Uterus (tissue), 4 donors: Measurements from ENCODE around the gene SLC38A8. TPM values are rescaled to one million over a fixed set of nuclear protein-coding genes. Genes with fewer than 3 reads are reported as not detected.

Experiments
- DNase-seq, 2 donors: peaks; one replicate each; pipeline ENCODE4 v3.0.0-alpha.2; 2019 to 2020
- H3K27ac ChIP-seq, 2 donors: fragments of 200-600 bp; sonication (generic); 1 replicate in 1 of 2; 2 replicates in 1 of 2; pipeline ENCODE4 v1.5.1; 2016 to 2018
- H3K27me3 ChIP-seq, 2 donors: fragments of 200-600 bp; sonication (generic); one replicate each; pipeline ENCODE4 v1.5.1; 2018 to 2019; ENCODE audit warnings: control low read depth in 1 of 2
- H3K36me3 ChIP-seq, 2 donors: fragments of 200-600 bp; sonication (generic); one replicate each; pipeline ENCODE4 v1.5.1; 2019; ENCODE audit warnings: control low read depth in 1 of 2
- H3K4me1 ChIP-seq, 2 donors: fragments of 200-600 bp; sonication (generic); one replicate each; pipeline ENCODE4 v1.5.1; 2018 to 2019; ENCODE audit warnings: control low read depth in 1 of 2
- H3K4me3 ChIP-seq, 2 donors: fragments of 200-600 bp; sonication (generic); 1 replicate in 1 of 2; 2 replicates in 1 of 2; pipeline ENCODE4 v1.5.1; 2018 to 2019; ENCODE audit warnings: mild to moderate bottlenecking in 1 of 2
- H3K9me3 ChIP-seq, 2 donors: fragments of 200-600 bp; sonication (generic); one replicate each; pipeline ENCODE4 v1.5.1; 2019; ENCODE audit warnings: control low read depth in 1 of 2
- CTCF ChIP-seq, 4 experiments: fragments of 200-600 bp in 2 of 4; fragments of 450-650 bp in 2 of 4; sonication (generic) in 2 of 4; IDR thresholded peaks; one replicate each; pipeline ENCODE4 v1.5.1; 2016 to 2019; ENCODE audit warnings: antibody characterized with exemption in 4 of 4, mild to moderate bottlenecking in 2 of 4, moderate library complexity in 1 of 4
- POLR2A ChIP-seq, 2 donors: fragments of 450-650 bp; IDR thresholded peaks; one replicate each; pipeline ENCODE4 v1.6.1; 2016; ENCODE audit warnings: antibody characterized with exemption in 2 of 2, mild to moderate bottlenecking in 1 of 2, moderate library complexity in 1 of 2
- intact Hi-C: fragments of 100-400 bp; cut with DNase I; formaldehyde crosslinking; loops from one replicate; pipeline ENCODE4 v1.15.1; 2023; ENCODE audit warnings: low total_unique reads
- total RNA-seq, 4 donors: library from RNA; depleted of rRNA in 3 of 4; stranded (reverse); fragments of >200 nt in 3 of 4; gene quantifications; one replicate each; pipeline versions ENCODE4 v1.1.0 to v1.2.4, GENCODE V29; 2014 to 2023
- donor health status: DM: yes; HTN: yes; CAD: no.

The SLC38A8 gene
- total RNA-seq, 4 donors from 2014 or later: 1.3 TPM; not detected in 3

- H3K27me3 ChIP-seq: no peaks in the 10 kb centered on the region
- no peaks in the 10 kb centered on the region for H3K36me3 ChIP-seq
- DNase-seq: no peak
- no peak overlapping the region for H3K27ac ChIP-seq
- H3K4me3 ChIP-seq: no peak overlapping the region
- no peaks in the 10 kb centered on the region for H3K4me1 ChIP-seq
- H3K9me3 ChIP-seq: no peaks in the 10 kb centered on the region
- TF ChIP-seq POLR2A (IDR thresholded peaks at IDR 0.05) (no peak), CTCF (IDR thresholded peaks at IDR 0.05) (no peak)
- intact Hi-C loops: no loop called here
Measured at GRCh38 chr16:83994703-83995102, 47.9 kb downstream of the SLC38A8 start.

- Histone ChIP-seq H3K4me1 (no peaks in the 10 kb centered on the region), H3K9me3 (no peaks in the 10 kb centered on the region), H3K36me3 (no peaks in the 10 kb centered on the region), H3K27ac (no peak overlapping the region), H3K4me3 (no peak overlapping the region), H3K27me3 (no peaks in the 10 kb centered on the region)
- DNase-seq: no peak
- intact Hi-C loops: no loop called here
- TF ChIP-seq POLR2A (IDR thresholded peaks at IDR 0.05): no peak
- TF ChIP-seq CTCF (IDR thresholded peaks at IDR 0.05): no peak
Measured at GRCh38 chr16:83994087-83994486, 48.5 kb downstream of the SLC38A8 start.

GRCh38 chr16:83992624-83993023 lies 50.0 kb downstream of the SLC38A8 start:
- H3K4me3 ChIP-seq: no peak overlapping the region
- no peak overlapping the region for H3K27ac ChIP-seq
- no peaks in the 10 kb centered on the region for H3K9me3 ChIP-seq
- intact Hi-C loops: no loop called here
- DNase-seq: peak; percentile 25 to 27
- H3K36me3 ChIP-seq: no peaks in the 10 kb centered on the region
- no peaks in the 10 kb centered on the region for H3K27me3 ChIP-seq
- no peaks in the 10 kb centered on the region for H3K4me1 ChIP-seq
- no peak for TF ChIP-seq POLR2A (IDR thresholded peaks at IDR 0.05)
- TF ChIP-seq CTCF (IDR thresholded peaks at IDR 0.05): no peak

GRCh38 chr16:83990492-83990891 lies 52.1 kb downstream of the SLC38A8 start:
- no peaks in the 10 kb centered on the region for H3K27me3 ChIP-seq
- no peaks in the 10 kb centered on the region for H3K4me1 ChIP-seq
- no peak for DNase-seq
- no peak overlapping the region for H3K27ac ChIP-seq
- no peak overlapping the region for H3K4me3 ChIP-seq
- intact Hi-C loops: no loop called here
- H3K9me3 ChIP-seq: no peaks in the 10 kb centered on the region
- TF ChIP-seq POLR2A (IDR thresholded peaks at IDR 0.05) (no peak), CTCF (IDR thresholded peaks at IDR 0.05) (no peak)
- no peaks in the 10 kb centered on the region for H3K36me3 ChIP-seq

- no peak for DNase-seq
- TF ChIP-seq POLR2A (IDR thresholded peaks at IDR 0.05) (no peak), CTCF (IDR thresholded peaks at IDR 0.05) (no peak)
- Histone ChIP-seq H3K36me3 (no peaks in the 10 kb centered on the region), H3K27ac (no peak overlapping the region), H3K27me3 (no peaks in the 10 kb centered on the region), H3K4me1 (no peaks in the 10 kb centered on the region), H3K9me3 (no peaks in the 10 kb centered on the region), H3K4me3 (no peak overlapping the region)
- intact Hi-C loops: no loop called here
Measured at GRCh38 chr16:83989300-83989699, 53.3 kb downstream of the SLC38A8 start.
